Liver (tissue), 3 donors: ENCODE measurements around the gene MRPL24.

Source experiments
- CTCF ChIP-seq: fragments of 150-350 bp; IDR thresholded peaks from 2 replicates; pipeline ENCODE4 v1.5.1; 2017; ENCODE audit warnings: improper control_type of control experiment, low read depth, low read length; ENCODE audit not compliant: missing input control
- EGR1 ChIP-seq, 2 donors: IDR thresholded peaks; 2 replicates each; pipeline ENCODE4 v1.6.1; 2016 to 2018; ENCODE audit warnings: antibody characterized with exemption in 2 of 2, low read depth in 2 of 2
- GABPA ChIP-seq, 2 donors: IDR thresholded peaks in 1 of 2; conservative IDR thresholded peaks in 1 of 2; 2 replicates each; pipeline ENCODE4 v1.6.1; 2016; ENCODE audit warnings: antibody characterized with exemption in 2 of 2, mild to moderate bottlenecking in 1 of 2, moderate library complexity in 1 of 2
- JUND ChIP-seq, 2 donors: IDR thresholded peaks; 2 replicates each; pipeline ENCODE4 v1.6.1; 2016; ENCODE audit warnings: antibody characterized with exemption in 2 of 2
- REST ChIP-seq: IDR thresholded peaks from 2 replicates; pipeline ENCODE4 v1.6.1; 2016; ENCODE audit warnings: antibody characterized with exemption, mild to moderate bottlenecking
- donor health status: healthy.
- donor health status: healthy.

GRCh38 chr1:156714830-156715229 is 26.1 kb downstream of the MRPL24 start:
- no peak for TF ChIP-seq REST
- TF ChIP-seq CTCF = no peak
- no peak for TF ChIP-seq JUND (IDR thresholded peaks at IDR 0.05)
- TF ChIP-seq EGR1 (IDR thresholded peaks at IDR 0.05; ENCODE audit: low read depth in 2 of 2) = no peak
- TF ChIP-seq GABPA (IDR thresholded peaks at IDR 0.05 in 1 of 2, conservative IDR thresholded peaks at IDR 0.05 in 1 of 2) = no peak
